Stimulated activated naive CD8-positive, alpha-beta T cell treated with anti-CD3 and anti-CD28 coated beads, Interleukin-15, Interleukin-2, amounts not matched to agents 100 ng/mL and 50 ng/mL, for 24 hours (primary cell): ENCODE results near the gene COL27A1.

ENCODE experiments used
- H3K27ac Mint-ChIP-seq: one replicate; pipeline ENCODE4 v1.8.0; 2021; ENCODE audit warnings: mild to moderate bottlenecking, mixed read lengths
- H3K27me3 Mint-ChIP-seq: one replicate; pipeline ENCODE4 v1.8.0; 2021; ENCODE audit warnings: mixed read lengths
- H3K36me3 Mint-ChIP-seq: one replicate; pipeline ENCODE4 v1.8.0; 2021; ENCODE audit warnings: low read depth, mixed read lengths
- H3K4me1 Mint-ChIP-seq: one replicate; pipeline ENCODE4 v1.8.0; 2021; ENCODE audit warnings: low read depth, mixed read lengths
- H3K4me3 Mint-ChIP-seq: one replicate; pipeline ENCODE4 v1.8.0; 2021; ENCODE audit warnings: mild to moderate bottlenecking, mixed read lengths
- H3K9me3 Mint-ChIP-seq: one replicate; pipeline ENCODE4 v1.8.0; 2021; ENCODE audit warnings: mixed read lengths

The COL27A1 gene

DNA sequence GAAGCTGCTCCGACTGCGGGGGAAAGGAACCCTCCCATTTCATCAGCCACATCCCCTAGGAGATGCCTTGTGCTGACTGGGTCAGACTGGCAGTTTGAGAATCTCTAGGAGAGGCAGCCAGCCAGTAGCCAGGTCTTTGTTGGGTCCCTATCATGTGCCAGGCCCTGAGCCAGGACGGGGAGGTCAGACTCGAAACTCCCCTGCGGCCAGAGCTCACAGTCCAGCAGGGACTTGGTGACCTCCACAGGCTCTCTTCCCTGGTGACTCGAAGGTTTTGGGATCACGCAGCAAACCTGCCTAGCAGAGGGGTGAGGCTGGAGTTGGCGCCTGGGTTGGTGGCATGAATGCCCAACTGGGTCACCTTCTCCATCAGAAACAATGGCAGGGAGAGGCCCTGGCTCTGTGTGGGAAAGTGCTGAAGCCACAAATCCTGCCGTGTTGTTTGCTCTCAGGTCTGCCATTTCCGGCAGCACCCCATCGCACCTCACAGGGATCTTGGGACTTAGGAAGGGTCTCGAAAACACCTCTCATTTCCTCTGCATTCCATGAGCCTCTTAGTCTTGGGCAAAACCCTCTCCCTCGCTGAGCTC is 153.1 kb downstream of the COL27A1 start:
- Mint-ChIP-seq H3K27ac (no peak overlapping the region), H3K9me3 (no peaks in the 10 kb centered on the region), H3K4me3 (no peak overlapping the region), H3K4me1 (no peaks in the 10 kb centered on the region), H3K27me3 (no peaks in the 10 kb centered on the region), H3K36me3 (no peaks in the 10 kb centered on the region)

DNA sequence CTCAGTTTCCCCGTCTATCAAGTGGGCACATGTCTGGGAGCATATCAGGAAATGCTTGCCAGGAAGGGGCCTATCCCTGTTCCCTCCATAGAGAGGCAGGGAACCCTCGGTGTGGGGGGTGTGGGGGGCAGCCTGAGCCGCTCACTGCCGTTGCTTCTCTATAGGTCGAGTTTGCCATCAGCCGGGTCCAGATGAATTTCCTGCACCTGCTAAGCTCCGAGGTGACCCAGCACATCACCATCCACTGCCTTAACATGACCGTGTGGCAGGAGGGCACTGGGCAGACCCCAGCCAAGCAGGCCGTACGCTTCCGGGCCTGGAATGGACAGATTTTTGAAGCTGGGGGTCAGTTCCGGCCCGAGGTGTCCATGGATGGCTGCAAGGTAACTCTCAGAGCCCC is 153.8 kb downstream of the COL27A1 start:
- H3K4me1 Mint-ChIP-seq, result no peaks in the 10 kb centered on the region

DNA sequence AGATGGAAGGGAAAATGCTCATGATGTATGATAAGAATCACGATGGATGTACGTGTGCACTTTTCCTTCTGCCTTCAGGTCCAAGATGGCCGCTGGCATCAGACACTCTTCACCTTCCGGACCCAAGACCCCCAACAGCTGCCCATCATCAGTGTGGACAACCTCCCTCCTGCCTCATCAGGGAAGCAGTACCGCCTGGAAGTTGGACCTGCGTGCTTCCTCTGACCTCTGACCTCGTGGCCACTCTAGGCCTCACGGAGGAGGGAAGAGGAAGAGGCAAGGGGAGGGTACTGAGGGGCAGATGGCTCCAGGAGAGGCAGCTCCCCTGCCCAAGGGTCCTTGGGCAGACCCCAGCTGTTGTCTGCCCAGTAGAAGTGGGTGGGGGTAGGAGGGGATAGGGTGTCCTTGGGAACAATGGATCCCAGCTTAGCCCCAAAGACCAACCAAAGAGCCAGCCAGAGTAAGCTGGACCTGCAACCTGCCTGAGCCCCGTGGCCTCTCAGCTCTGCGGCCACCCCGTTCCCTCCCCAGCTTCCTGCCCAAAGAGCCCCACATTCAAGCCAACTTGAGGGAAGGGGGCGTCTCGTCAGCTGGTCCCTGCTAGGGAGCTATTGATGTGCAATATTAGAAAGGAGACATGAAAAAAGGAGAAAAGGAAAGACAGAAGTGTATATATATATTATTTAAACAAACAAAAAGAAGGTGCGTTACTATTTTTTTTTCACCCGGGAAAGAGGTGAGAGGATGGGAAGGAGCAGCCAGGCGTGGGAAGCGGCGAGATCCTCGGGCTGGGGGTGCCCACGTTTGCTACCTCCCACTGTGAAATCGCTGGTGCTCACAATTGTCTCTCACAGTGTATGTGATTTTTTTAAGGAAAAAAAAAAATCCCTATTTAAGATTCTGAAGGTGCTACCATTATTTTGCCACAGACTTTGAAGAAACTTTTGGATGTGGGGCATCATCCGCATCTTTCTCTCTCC is 155.4 kb downstream of the COL27A1 start:
- Mint-ChIP-seq H3K9me3 (no peaks in the 10 kb centered on the region), H3K4me3 (no peak overlapping the region), H3K27me3 (no peaks in the 10 kb centered on the region), H3K36me3 (no peaks in the 10 kb centered on the region), H3K27ac (no peak overlapping the region), H3K4me1 (no peaks in the 10 kb centered on the region)

More for the DNA sequence above, 153.8 kb downstream of the COL27A1 start:
- no peak overlapping the region for H3K27ac Mint-ChIP-seq
- H3K27me3 Mint-ChIP-seq, result no peaks in the 10 kb centered on the region
- H3K4me3 Mint-ChIP-seq, result no peak overlapping the region
- H3K9me3 Mint-ChIP-seq, result no peaks in the 10 kb centered on the region
- H3K36me3 Mint-ChIP-seq, result no peaks in the 10 kb centered on the region

DNA sequence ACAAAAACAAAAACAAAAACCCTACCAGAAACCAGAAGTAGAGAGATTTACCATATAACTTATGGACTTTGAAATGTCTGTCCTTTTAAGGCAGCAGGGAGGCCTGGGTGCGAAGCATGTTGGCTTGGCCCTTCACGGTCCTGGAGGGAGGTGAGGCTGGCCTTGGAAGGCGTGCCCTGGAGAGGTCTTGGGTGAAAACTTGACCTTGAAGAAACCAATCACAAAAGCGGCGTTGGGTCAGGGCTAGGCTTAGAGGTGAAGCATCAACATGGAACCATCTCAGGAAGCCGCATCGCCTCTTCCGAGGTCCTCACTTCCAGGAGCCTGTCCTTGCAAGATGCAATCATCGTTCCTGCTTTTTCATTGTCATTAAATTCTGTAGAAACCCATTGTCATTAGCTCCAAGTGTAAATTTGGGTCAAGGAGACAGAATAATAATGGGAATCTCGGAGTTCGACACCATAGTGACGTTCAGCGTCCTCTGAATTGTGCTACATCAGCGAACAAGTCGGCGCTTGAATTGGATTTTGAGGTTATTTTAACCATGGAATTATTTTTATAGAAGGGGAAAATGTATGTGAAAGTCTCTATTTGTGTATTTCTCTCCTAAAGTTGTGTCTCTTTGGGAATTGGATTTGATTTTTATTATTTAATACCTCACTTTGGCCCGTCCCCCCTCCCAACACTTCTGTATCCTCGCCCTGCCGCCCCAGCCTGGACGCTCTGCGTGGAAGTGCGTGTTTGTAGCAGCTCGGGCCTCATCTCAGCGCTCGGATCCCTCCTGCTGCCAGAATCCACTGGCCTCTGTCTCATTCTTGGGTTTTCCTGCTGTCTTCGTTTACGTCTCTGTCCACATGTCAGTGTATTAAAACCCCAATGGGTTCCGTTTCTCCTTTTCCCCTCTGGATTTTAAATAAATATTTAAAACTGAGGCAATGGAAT is 156.5 kb downstream of the COL27A1 start:
- H3K27ac Mint-ChIP-seq, result no peak overlapping the region
- H3K27me3 Mint-ChIP-seq, result no peaks in the 10 kb centered on the region
- H3K36me3 Mint-ChIP-seq, result no peaks in the 10 kb centered on the region
- no peaks in the 10 kb centered on the region for H3K9me3 Mint-ChIP-seq
- H3K4me1 Mint-ChIP-seq, result no peaks in the 10 kb centered on the region
- no peak overlapping the region for H3K4me3 Mint-ChIP-seq

DNA sequence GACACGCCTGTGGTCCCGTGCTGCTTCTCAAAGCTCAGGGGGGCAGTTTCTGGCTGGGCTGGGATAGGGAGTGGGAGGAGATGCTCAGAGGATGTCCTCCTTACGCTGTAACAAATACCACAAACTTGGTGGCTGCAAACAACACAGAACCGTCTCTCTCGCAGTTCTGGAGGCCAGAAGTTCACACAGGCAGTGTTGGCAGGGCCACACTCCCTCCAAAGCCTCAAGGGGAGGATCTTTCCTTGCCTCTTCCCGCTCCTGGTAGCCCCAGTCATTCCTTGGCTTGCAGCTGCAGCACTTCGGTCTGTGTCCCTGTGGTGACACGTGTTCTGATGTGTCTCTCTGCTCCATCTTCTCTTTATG is 157.2 kb downstream of the COL27A1 start:
- no peaks in the 10 kb centered on the region for H3K36me3 Mint-ChIP-seq
- H3K4me1 Mint-ChIP-seq, result no peaks in the 10 kb centered on the region
- H3K9me3 Mint-ChIP-seq, result no peaks in the 10 kb centered on the region
- H3K27me3 Mint-ChIP-seq, result no peaks in the 10 kb centered on the region
- no peak overlapping the region for H3K27ac Mint-ChIP-seq
- H3K4me3 Mint-ChIP-seq, result no peak overlapping the region

DNA sequence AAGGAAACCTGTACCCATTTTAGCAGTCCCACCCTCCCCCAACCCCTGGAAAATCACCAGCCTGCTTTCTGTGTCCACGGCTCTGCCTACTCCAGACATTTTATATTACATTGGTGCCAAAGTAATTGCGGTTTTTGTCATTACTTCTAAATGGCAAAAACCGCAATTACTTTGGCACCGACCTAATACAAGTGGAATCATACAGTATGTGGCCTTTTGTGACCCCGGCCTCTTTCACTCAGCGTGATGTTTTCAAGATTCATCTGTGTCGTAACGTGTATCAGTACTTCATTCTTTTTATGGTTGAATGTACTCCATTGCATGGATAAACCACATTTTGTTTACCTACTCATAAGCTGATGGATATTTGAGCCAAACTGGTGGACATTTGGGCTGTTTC is 157.8 kb downstream of the COL27A1 start:
- no peaks in the 10 kb centered on the region for H3K27me3 Mint-ChIP-seq
- H3K4me3 Mint-ChIP-seq, result no peak overlapping the region
- H3K4me1 Mint-ChIP-seq, result no peaks in the 10 kb centered on the region
- no peaks in the 10 kb centered on the region for H3K9me3 Mint-ChIP-seq
- no peak overlapping the region for H3K27ac Mint-ChIP-seq
- H3K36me3 Mint-ChIP-seq, result no peaks in the 10 kb centered on the region

DNA sequence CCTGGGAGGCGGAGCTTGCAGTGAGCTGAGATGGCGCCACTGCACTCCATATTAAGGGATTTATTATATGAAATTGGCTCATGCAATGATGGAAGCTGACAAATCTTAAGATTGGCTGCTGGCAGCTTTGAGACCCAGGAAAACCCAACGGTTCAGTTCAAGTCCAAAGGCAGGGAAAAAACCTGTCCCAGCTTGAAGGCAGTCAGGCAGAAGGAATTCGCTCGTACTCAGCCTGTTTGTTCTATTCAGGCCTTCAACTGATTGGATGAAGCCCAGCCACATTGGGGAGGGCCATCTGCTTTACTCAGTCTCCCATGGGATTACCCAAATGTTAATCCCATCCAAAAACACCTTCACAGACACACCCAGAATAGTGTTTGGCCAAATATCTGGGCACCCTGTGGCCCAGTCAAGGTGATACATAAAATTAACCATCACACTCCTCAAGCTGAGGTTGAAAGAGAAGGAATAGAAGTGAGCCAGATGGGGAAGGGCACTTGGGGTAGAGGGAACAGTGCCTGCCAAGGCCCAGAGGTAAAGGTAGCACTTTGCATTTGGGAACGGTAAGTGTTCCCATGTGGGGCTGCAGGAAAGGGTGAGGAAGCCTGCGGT is 159.0 kb downstream of the COL27A1 start:
- Mint-ChIP-seq H3K4me1 (no peaks in the 10 kb centered on the region), H3K9me3 (no peaks in the 10 kb centered on the region), H3K27me3 (no peaks in the 10 kb centered on the region), H3K36me3 (no peaks in the 10 kb centered on the region), H3K4me3 (no peak overlapping the region), H3K27ac (no peak overlapping the region)

DNA sequence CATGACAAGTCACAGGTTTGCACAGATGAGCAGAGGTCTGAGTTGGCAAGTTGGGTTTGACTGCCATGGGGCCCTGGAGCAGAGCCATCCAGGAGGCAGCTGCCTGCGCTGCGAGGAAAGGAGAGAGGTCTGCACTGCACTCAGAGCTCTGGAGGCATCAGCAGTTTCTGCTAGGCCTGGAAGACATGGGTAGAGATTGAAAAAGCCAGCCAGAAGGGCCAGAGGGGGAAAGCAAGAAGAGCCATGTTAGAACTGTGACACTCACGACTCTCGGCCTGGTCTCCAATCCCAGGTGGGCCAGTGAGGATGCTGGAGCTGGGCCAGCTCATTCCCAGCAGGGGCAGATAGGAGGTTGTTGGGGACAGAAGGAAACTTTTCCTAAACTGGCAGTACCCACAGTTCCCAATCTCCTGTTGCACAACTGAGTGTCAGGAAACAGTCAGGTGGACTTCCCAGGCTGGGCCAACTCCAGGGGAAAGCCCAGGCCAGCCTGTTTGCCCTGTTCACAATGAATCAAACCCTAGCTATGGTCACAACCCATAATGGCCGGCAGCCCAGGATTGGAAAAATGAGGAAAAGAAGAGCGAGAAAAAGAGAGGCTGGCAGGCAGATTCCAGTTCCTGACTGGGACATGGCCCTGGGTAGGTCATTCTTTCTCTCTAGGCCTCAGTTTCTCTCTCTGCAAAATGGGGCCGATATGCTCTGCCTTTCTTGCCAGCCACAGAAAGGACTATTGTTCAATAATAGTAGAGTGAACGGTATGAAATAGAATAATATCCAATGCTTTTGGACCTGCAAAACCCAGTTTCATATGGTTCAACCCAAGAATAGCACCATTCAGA is 159.8 kb downstream of the COL27A1 start:
- Mint-ChIP-seq H3K4me3 (no peak overlapping the region), H3K9me3 (no peaks in the 10 kb centered on the region), H3K27ac (no peak overlapping the region), H3K4me1 (no peaks in the 10 kb centered on the region), H3K27me3 (no peaks in the 10 kb centered on the region), H3K36me3 (no peaks in the 10 kb centered on the region)

DNA sequence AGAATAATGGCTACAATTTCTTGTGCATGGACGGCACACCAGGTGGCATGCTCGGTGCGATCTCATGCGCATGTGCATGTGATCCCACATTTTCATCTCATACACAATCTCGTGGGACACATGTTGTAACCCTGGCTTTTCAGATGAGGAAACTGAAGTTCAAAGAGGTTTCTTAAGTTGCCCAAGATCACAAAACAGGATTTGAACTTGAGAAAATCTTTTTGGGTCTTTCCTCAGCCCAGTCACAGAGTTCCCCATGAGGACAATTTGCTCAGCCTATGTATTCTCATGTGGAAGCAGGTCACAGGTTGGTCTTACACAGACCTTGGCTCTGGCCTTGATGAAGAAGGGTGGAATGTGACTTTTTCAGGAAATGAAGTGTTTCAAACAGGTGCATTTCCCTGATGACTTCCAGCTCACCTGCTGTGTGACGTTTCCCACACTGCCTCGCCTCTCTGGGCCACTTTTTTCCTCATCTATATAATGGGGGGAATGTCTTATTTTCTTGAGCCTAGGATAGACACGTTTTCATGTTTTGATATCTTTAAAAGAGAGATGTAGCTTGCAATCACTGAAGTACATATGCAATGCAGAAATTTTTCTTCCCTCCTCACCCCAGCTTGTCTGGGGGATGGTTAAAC is 160.5 kb downstream of the COL27A1 start:
- Mint-ChIP-seq H3K27ac (no peak overlapping the region), H3K36me3 (no peaks in the 10 kb centered on the region), H3K4me1 (no peaks in the 10 kb centered on the region)

DNA sequence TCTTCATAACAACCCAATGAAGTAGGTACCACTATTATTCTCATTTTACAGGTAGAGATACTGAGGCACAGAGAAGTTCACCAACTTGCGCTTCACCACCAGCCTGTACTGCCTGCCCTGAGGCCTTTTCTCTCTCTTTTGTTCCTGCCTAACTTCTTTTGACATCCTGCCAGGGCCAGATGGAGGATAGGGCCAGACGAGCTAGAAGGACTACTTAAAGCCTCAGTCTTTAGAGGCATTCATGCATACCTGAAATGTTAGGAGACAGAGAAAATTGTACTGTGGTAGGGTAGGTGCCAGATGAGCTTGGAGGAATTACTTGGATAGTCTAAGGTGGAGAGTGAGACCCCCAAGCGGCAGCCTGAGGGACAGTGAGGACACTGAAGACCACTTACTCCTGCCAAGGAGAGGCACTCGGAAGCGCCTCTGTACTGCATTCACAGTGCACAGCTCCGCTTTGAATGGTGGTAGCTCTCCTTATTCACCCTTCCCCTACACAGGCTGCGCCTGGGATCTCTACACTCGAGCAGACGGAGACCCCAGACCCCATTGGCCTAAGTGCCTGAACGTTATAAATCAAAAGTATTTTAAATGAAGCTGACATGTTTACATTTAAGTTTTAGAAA is 161.4 kb downstream of the COL27A1 start:
- peaks cover 2% of the 10 kb centered on the region for H3K4me1 Mint-ChIP-seq
- H3K9me3 Mint-ChIP-seq, result no peaks in the 10 kb centered on the region
- H3K36me3 Mint-ChIP-seq, result no peaks in the 10 kb centered on the region
- no peak overlapping the region for H3K4me3 Mint-ChIP-seq
- H3K27ac Mint-ChIP-seq, result no peak overlapping the region
- no peaks in the 10 kb centered on the region for H3K27me3 Mint-ChIP-seq

More for the DNA sequence above, 160.5 kb downstream of the COL27A1 start:
- H3K9me3 Mint-ChIP-seq, result no peaks in the 10 kb centered on the region
- H3K4me3 Mint-ChIP-seq, result no peak overlapping the region
- no peaks in the 10 kb centered on the region for H3K27me3 Mint-ChIP-seq

DNA sequence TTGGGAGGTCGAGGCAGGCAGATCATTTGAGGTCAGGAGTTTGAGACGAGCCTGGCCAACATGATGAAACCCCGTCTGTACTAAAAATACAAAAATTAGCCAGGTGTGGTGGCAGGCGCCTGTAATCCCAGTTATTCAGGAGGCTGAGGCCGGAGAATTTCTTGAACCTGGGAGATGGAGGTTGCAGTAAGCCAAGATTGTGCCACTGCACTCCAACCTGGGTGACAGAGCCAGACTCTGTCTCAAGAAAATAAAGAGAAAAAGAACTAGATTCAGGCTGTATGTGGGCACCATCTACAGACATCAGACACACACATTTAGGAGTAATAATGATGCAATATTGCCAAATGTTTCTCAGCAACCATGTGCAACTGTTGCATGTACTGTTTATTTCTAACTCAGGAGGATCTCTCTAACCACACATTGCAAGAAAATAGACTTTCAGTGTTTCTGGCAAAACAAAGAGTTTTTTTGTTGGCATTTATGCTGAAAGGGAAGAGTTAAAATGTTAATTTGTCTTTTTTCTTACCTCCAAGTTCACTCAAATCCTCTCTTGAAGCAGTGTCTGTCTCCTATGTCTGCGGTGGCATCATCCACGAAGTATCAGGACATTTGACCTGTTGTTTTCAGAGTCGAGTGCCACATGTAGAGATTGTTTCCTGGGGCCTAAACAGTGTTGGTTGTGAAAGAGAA is 162.5 kb downstream of the COL27A1 start:
- Mint-ChIP-seq H3K9me3 (no peaks in the 10 kb centered on the region), H3K4me1 (peaks cover 8% of the 10 kb centered on the region), H3K27ac (peak overlapping the region; percentile 55)

DNA sequence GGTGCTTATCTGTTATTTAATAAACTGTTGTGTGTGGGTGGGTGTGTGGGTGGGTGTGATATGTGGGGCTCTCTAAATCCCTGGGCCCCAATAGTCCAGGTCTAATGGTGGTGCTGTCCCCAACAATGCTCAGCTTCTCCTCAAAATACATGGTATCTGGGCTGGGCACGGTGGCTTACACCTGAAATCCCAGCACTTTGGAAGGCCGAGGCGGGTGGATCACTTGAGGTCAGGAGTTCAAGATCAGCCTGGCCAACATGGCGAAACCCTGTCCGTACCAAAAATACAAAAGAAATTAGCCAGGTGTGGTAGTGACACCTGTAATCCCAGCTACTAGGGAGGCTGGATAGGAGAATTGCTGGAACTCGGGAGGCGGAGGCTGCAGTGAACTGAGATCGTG is 163.1 kb downstream of the COL27A1 start:
- Mint-ChIP-seq H3K27me3 (no peaks in the 10 kb centered on the region), H3K9me3 (no peaks in the 10 kb centered on the region), H3K4me1 (peaks cover 8% of the 10 kb centered on the region), H3K4me3 (no peak overlapping the region), H3K36me3 (no peaks in the 10 kb centered on the region), H3K27ac (peak overlapping the region; percentile 55)

More for the DNA sequence above, 162.5 kb downstream of the COL27A1 start:
- Mint-ChIP-seq H3K36me3 (no peaks in the 10 kb centered on the region), H3K27me3 (no peaks in the 10 kb centered on the region), H3K4me3 (no peak overlapping the region)

DNA sequence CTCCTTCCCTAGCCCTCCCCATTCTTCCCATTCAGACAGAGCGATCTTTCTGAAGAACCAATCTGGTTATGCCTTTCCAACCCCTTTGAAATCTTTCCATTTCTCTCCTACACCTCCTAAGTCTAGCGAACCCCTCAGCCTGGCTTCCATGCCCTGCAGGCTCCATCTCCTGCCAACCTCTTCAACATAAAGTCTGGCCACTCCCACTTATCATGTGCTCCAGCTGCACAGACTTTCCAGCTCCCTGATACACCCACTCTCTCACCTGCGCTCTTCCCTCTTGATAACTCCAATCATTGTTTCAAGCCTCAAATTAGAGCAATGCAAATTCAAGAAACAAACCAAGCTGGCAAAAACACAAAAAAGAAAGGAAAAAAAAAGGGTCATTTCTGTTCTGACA is 163.8 kb downstream of the COL27A1 start:
- Mint-ChIP-seq H3K36me3 (no peaks in the 10 kb centered on the region), H3K27ac (no peak overlapping the region), H3K27me3 (no peaks in the 10 kb centered on the region), H3K4me3 (no peak overlapping the region), H3K4me1 (peaks cover 8% of the 10 kb centered on the region), H3K9me3 (no peaks in the 10 kb centered on the region)
